SK-N-MC (cell line): Measurements from ENCODE around the gene FCAMR.

Experiments
- EZH2 ChIP-seq: fragments of 200-600 bp; sonication (generic); IDR thresholded peaks from one replicate; pipeline ENCODE4 v1.6.1; 2017; ENCODE audit warnings: antibody characterized with exemption
- FOXP2 ChIP-seq: optimal IDR thresholded peaks from 2 replicates; pipeline ENCODE3; 2011; ENCODE audit warnings: mild to moderate bottlenecking, moderate library complexity; ENCODE audit not compliant: insufficient read depth; ENCODE audit errors: extremely low read length, control extremely low read depth
- POLR2AphosphoS5 ChIP-seq: IDR thresholded peaks from 2 replicates; pipeline ENCODE4 v1.6.1; 2012; ENCODE audit warnings: mild to moderate bottlenecking, low read depth, low read length, borderline replicate concordance

DNA sequence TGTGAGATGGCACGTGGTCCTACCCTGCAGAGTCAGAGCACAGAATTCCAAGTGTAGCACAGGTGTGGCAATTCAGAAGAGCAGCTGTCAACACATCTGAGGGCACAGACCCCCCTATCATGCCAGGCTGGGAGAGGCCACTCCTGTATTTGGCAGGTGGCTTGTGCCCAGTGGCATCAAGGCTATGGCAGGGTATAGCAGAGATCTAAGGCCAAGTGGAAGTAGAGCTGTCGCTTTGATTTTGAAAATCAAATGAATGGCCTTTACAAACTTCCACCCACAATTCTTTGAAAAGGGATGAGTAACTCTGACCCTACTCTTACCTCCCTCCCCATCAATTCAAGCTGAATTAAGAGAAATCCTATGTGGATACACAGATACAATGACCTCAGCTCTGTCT is 48.9 kb upstream of the FCAMR start:
- TF ChIP-seq EZH2 = no peak
- TF ChIP-seq POLR2AphosphoS5 = no peak
- no peak for TF ChIP-seq FOXP2
